A204.1 (cell line): ENCODE data around the gene EIF4G3.
"Not testable (repeated sequence)": the region's sequence is repeated elsewhere in the genome, so short reads cannot be mapped to it uniquely, and the experiment has no call there.

ENCODE experiments used
- FAIRE-seq: peaks from 2 replicates; lab custom pipeline; 2012; peaks lifted over from hg19 to GRCh38; lab: Jason Lieb, UNC

The EIF4G3 gene

DNA sequence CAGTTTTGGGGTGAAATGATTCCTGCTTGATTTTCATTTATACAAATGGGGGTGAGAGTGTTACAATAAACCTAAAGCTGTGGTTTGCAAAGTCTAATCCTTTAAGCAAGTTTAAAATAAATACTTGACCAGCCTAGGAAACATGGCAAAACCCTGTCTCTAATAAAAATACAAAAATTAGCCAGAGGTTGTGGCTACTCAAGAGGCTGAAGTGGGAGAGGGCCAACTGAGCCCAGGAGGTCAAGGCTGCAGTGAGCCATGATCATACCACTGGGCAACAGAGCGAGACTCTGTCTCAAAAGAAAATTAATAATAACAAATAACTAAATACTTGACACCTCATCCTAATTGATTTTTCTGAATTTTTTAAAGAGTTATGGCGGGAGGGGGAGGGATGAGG, 110.8 kb downstream of the EIF4G3 start:
- no peak for FAIRE-seq

GRCh38 chr1:21064057-21064456, 112.6 kb downstream of the EIF4G3 start:
- FAIRE-seq = no peak

- FAIRE-seq = no peak
These were observed 116.2 kb downstream of the EIF4G3 start for GRCh38 chr1:21060523-21060922.

DNA sequence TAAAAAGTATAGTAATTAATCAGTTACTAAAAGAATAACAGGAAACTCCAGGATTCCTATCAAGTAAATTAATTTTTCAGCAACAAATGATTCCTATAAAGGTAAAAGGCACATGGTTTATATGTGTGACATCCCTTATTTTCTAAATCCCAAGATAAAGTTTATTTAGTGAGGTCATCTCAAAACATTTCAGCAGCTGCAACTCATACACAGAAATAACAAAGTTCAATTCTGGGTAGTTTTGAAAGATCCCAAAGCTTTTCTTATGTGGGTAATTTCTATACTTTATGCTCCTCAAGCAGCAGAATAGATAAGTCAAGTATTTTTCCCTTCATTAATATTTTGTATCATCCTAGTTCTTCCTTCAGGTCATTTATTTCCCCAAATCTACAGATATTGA, 117.7 kb downstream of the EIF4G3 start:
- FAIRE-seq = no peak

DNA sequence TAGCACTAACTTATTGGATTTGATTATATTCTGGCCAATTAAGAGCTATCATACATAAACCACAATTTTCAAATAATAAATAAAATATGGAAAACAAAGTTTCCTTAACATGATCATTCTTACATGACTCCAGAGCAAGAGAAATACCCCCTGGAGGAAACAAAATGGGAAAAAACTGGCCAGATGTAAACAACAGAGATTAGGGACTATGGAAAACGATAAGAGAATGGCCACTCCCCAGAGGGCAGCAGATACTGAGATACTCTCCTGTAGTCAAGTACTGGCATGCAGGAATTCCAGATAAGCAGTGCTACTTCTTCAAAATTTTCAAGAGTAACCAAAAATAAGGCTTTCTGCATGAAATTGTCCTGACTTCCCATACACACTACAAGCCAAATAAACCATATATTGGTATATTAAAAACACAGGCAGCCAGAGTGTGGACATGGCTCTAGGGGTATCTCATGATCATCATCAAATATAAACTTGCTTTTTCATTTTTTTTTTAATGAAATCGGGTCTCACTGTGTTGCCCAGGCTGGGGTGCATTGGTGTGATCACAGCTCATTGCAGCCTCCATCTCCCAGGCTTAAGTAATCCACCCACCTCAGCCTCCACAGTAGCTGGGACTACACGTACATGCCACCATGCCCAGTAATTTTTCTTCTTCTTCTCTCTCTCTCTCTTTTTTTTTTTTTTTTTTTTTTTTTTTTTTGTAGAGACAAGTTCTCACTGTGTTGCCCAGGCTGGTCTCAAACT, 118.5 kb downstream of the EIF4G3 start:
- FAIRE-seq = no peak

- not testable (repeated sequence) for FAIRE-seq
These were observed 123.3 kb downstream of the EIF4G3 start for GRCh38 chr1:21053189-21053928.

- FAIRE-seq = no peak
These were observed 124.7 kb downstream of the EIF4G3 start for GRCh38 chr1:21052034-21052433.

GRCh38 chr1:21051177-21051825, 125.4 kb downstream of the EIF4G3 start:
- no peak for FAIRE-seq

DNA sequence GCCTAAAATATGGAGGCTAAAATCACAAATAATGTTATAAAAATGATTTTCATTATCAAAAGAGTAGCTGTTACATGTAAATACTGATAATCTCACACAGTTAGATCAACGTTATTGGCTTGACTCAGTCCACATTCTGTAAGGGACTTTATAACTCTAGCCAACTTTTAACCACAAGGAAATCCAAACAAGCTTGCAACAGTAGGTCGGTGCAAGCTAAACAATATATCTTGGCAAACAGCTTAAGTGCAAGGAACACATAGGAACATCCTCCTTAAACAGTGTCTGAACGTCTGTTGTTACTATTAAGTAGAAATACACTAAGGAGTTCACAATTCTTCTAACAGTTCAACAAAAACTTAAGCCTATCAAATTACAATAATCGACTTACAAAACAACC, 126.7 kb downstream of the EIF4G3 start:
- no peak for FAIRE-seq

DNA sequence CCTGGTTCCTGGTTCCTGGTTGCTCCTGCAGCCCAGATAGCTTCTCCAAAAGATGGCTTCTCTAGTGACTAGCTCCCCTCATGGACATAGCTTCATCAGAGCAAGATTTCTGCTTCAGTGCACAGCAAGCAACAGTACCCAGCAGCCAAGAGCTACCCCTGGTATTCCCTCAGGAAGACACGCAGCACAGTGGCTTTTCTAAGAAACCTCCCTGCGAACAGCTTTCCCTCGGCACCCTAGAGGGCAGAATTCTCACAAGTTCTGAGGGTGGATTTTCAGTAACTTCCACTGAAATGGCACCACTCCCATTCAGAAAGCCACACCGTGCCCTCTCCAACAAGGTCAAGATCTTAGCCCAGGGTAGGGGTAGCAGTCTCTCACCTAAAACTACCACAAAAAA, 128.2 kb downstream of the EIF4G3 start:
- no peak for FAIRE-seq

DNA sequence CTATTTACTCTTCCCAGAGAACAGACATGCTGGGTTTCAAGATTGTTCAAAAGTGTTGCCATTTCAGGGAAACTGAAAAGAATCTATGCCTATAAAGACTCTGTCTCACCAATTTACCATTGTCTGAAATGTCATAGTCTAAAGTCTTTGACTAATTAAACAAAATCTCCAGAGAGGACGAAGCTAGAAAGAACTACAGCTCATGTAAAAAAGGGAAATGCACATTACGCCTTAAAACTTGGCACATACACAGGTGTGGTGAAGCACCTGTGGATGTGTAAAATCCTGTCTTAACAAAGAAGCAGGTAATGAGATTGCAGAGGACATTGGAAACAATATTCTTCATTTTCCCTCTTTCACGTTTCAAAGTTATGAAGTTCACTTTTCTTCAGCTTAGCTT, 130.6 kb downstream of the EIF4G3 start:
- FAIRE-seq = no peak

DNA sequence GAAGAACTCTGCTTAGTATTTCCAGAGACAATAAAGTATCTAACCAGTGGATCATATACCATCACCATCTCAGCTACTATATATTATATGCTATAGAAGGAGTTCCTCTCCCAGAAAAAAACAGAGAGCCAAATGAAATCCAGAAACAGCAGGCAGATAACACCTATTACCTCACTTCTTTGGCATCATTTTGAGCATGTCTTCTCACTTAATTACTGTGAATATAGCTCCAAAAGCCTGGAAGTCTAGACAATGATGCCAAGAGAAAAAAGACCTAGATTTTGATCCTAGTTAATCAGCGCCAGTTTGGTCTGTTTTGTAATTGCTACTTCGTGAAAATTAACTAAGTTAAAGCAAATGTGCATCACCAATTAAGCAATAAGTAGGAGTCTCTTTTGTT, 131.3 kb downstream of the EIF4G3 start:
- FAIRE-seq = no peak

- FAIRE-seq = no peak
These were observed 133.6 kb downstream of the EIF4G3 start for GRCh38 chr1:21042929-21043605.

DNA sequence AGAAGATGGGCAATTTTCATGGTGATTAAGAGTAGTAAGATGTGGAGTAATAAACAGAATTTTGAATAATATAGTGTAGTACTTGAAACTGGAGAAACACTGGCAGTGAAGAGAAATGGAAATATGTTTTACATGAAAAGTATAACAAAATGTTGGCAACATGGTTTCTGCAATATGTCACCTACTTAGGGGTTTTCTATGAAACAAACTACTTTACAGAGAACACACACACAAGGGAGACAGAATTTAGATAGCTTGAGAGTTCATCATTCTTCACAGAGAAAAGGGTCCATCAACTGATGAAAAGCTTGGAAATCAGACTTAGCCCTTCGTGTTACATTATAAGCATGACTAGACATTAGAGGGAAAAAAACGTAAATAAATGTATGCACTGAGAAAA, 135.2 kb downstream of the EIF4G3 start:
- FAIRE-seq = no peak

DNA sequence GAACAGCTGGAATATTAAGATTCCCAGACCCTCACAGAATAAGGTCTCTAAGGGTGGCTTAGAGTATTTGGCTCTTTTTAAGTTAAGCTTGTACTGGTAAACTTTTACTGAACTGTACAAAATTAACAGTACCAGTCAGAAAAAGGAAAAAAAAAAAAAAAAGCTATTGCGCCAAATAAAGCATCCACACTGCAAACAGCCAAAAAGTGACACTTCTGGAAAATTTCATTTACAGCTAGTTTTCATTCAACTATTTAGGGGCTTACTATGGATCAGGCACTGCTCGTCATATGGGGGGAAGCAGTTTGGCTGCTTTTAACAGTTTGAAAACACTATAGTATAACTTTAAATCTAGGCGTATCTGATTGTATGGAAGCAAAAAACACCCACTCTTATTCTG, 139.6 kb downstream of the EIF4G3 start:
- no peak for FAIRE-seq

- FAIRE-seq = no peak
These were observed 140.9 kb downstream of the EIF4G3 start for GRCh38 chr1:21035794-21036193.

DNA sequence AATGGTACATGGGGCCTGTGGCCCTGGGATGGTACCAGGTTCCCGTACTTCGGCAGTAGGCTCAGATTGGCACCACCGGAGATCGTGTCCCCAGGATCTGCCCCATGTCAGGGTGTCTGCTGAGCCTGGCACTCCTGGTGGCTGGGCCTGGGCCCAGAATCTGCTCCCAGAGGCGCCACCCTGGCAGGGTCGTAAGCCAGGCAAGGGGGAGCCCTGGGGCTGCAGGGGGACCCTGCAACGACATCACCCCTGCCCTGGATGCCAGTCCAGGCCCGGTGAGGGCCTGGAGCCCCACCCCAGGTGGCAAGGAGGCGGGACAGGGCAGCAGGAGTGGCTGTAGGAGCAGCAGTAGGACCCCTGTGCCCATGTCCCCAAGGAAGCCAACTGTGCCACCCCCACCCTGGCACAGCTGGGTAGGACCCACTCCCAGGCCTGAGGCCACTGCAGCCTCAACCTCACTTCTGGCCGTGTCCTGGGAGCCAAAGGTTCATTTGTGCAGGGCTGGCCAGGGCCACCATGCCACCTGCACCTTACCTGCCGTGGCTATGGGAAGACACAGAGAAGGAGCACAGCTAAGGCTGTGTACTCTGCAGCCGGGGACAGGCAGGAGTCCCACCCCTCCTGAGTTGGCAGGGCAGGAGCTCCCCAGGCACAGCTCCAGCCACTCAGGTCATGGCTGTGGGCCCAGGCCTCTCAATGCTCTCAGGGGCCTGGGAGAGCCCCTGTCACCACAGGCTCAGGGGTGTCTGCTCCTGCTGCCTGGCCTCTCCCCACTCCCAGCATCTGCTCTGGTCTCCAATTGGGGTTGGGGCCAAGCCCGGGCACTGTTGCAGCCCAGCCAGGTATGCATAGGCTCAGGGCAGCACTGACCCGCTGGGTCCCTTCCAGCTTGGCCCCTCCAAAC, 141.7 kb downstream of the EIF4G3 start:
- FAIRE-seq = no peak

GRCh38 chr1:21032741-21033140, 144.0 kb downstream of the EIF4G3 start:
- no peak for FAIRE-seq

- FAIRE-seq = no peak
These were observed 146.5 kb downstream of the EIF4G3 start for GRCh38 chr1:21030181-21030580.

- no peak for FAIRE-seq
These were observed 148.1 kb downstream of the EIF4G3 start for GRCh38 chr1:21028520-21029145.

GRCh38 chr1:21027805-21028204, 148.9 kb downstream of the EIF4G3 start:
- no peak for FAIRE-seq
